GM18861 (cell line): ENCODE results near the gene MFAP4.

Experiments
- ATAC-seq: cut with Tn5 transposase; IDR thresholded peaks from one replicate; pipeline ENCODE4 v1.9.1; 2021; ENCODE audit not compliant: unreplicated experiment

The MFAP4 gene

DNA sequence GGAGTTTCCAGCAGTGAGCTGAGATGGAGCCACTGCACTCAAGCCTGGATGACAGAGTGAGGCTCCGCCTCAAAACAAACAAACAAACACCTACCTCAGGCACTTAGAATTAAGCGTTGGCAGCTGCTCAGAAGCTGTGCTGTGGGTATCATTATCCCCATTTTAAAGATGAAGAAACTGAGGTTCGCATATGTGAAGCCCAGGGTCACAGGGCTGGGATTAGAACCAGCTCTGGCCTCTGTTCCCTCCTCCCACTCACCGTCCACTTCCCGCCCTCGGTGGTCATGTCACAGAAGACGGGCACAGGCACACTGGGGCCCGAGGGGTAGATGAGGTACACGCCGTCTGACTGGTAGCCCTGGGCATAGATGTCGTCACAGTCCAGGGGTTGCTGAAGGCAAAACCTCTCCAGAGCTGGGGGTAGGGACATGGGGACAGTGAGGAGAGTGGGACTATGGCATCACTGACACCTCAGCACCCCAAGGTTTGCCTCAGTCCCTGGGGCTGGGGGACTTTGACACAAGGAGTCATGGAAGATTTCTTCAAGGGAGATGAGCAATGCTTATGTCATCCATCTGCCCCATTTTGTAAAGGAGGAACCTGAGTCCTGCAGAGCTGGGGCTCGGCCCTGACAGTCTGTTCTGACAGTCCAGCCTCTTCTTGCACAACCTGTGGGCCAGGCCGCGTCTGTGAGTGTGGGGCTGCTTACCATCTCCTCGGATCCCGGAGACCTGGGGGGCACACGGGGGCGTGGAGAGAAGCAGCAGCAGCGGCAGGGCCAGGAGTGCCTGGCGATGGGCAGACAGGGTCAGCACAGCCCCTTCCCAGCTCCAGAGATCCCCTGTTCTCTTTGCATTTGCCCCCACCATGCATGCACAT, 700 bp downstream of the MFAP4 start:
- ATAC-seq = no peak

DNA sequence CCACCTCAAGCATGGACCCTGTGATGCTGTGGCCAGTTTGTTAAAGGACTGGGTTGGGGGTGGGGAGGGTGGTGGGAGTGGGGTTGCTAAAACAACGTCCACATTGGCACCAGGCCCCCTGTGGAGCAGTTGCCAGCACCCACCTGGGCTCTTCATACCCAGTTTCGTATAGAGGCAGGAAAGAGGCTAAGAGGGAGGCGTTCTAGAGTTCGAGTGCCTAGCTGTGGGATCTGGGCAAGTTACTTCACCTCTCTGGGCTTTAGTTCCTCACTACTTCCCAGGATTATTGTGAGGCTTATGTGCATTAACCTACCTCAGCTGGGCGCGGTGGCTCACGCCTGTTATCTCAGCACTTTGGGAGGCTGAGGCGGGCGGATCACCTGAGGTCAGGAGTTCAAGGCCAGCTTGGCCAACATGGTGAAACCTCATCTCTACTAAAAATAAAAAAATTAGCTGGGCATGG, 1.4 kb downstream of the MFAP4 start:
- no peak for ATAC-seq

DNA sequence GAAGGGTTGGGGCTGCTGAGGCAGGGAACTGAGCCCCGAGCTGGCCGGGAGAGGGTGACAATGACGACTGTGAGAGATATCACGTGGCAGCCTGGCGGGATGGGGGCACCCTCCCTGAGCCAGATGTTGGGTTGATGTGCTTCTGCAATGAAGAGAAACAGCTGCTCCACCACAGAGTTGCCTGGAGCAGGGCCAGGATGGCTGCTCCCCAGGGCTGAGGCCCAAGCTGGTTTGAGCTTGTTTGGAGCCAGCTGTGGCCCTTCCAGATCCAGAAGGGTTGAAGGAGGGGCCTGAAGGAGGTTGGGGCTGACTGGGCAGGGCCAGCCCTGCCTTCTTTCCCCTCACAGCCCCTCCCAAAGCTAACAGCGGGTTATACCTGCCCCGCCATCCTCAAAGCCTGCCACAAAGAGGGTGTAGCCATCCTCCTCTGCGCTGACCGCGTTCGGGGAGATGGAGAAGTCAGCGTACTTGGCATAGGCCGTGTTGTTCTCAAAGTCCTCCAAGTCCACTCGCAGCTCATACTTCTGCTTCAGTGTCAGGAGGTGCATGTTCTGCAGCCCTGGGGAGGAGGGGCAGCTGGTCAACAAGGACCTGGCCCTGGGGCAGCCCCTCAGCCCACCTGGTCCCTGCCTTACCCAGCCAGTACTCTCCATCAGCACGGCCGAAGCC, 2.1 kb downstream of the MFAP4 start:
- no peak for ATAC-seq

DNA sequence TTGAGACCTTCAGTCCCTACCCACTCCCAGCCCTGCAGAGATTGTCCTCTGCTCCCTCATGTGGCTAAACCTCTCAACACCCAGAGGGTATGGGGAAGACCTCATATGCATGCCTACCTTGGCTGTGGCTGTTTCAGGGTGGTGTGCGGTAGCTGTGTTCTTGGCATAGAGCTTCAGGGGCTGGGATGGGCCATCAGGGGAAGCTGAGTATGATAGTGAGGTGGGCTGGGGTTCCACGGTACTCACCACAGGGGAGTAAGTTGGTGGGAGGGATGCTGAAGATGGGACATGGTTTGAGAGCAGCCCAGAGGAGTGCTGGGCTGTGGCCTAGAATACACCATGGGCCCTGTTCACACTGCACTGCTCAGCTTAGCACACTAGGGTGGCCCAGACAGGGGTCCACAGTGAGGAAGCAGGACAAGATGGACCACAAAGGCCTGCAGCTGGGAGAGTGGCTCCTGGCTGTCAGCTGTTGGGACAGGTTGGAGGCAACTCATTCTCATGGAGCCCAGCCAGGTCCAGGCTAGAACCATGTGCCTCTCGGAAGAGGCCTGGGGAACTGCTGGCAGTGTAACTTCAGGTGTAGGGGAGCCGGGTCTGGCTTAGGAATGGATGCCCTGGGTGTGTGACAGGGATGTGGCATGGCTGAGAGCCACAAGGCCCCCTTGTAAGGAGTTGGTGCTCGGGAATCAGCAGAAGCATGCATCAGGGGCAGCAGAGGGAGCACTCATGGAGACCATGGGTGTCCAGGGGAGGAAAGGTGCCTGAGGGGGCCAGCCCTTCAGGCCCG, 3.1 kb downstream of the MFAP4 start:
- no peak for ATAC-seq

DNA sequence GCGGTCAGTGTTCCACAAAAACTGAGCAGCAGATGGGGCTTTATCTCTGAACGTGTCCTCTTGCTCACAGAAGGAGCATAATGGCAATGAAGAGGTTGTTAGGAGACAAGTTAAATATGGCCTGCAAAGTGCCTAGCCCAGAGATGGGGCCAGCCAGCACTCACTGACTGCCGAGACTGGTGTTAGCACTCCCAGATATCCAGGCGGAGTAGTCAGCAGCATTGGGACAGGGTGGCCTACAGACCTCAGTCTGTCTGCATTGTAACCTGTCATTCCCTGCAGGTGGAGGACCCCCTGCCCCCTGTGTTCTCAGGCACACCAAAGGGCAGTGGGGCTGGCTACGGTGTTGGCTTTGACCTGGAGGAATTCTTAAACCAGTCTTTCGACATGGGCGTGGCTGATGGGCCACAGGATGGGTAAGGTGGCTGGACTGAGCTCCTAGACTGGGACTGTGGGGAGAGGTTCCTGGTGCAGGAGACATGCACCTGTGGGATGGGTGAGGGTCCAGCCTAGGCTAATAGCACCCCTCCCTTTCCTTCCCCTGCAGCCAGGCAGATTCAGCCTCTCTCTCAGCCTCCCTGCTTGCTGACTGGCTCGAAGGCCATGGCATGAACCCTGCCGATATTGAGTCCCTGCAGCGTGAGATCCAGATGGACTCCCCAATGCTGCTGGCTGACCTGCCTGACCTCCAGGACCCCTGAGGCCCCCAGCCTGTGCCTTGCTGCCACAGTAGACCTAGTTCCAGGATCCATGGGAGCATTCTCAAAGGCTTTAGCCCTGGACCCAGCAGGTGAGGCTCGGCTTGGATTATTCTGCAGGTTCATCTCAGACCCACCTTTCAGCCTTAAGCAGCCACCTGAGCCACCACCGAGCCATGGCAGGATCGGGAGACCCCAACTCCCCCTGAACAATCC, 4.2 kb downstream of the MFAP4 start:
- no peak for ATAC-seq

DNA sequence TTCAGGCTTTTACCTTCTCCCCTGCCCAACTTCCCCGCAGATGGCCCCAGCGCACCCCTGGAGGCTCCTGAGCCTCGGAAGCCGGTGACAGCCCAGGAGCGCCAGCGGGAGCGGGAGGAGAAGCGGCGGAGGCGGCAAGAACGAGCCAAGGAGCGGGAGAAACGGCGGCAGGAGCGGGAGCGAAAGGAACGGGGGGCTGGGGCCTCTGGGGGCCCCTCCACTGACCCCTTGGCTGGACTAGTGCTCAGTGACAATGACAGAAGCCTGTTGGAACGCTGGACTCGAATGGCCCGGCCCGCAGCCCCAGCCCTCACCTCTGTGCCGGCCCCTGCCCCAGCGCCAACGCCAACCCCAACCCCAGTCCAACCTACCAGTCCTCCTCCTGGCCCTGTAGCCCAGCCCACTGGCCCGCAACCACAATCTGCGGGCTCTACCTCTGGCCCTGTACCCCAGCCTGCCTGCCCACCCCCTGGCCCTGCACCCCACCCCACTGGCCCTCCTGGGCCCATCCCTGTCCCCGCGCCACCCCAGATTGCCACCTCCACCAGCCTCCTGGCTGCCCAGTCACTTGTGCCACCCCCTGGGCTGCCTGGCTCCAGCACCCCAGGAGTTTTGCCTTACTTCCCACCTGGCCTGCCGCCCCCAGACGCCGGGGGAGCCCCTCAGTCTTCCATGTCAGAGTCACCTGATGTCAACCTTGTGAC, 5.1 kb downstream of the MFAP4 start:
- no peak for ATAC-seq

DNA sequence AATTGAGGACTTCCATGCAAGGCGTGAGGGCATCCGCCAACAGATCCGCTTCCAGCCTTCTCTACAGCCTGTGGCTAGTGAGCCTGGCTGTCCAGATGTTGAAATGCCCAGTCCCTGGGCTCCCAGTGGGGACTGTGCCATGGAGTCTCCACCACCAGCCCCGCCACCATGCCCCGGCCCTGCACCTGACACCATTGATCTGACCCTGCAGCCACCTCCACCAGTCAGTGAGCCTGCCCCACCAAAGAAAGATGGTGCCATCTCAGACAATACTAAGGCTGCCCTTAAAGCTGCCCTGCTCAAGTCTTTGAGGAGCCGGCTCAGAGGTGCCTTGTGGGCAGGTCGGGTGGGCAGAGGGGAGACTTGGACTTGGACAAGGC, 5.6 kb downstream of the MFAP4 start:
- ATAC-seq = no peak

DNA sequence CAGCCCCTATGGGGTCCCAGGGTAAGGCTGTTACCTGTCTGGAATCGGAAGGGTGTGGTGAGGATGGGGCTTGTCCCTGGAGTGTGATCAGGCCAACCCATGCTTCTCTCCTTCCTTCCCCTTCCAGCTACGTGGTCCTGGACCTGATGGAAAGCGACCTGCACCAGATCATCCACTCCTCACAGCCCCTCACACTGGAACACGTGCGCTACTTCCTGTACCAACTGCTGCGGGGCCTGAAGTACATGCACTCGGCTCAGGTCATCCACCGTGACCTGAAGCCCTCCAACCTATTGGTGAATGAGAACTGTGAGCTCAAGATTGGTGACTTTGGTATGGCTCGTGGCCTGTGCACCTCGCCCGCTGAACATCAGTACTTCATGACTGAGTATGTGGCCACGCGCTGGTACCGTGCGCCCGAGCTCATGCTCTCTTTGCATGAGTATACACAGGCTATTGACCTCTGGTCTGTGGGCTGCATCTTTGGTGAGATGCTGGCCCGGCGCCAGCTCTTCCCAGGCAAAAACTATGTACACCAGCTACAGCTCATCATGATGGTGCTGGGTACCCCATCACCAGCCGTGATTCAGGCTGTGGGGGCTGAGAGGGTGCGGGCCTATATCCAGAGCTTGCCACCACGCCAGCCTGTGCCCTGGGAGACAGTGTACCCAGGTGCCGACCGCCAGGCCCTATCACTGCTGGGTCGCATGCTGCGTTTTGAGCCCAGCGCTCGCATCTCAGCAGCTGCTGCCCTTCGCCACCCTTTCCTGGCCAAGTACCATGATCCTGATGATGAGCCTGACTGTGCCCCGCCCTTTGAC, 6.3 kb downstream of the MFAP4 start:
- ATAC-seq = no peak

DNA sequence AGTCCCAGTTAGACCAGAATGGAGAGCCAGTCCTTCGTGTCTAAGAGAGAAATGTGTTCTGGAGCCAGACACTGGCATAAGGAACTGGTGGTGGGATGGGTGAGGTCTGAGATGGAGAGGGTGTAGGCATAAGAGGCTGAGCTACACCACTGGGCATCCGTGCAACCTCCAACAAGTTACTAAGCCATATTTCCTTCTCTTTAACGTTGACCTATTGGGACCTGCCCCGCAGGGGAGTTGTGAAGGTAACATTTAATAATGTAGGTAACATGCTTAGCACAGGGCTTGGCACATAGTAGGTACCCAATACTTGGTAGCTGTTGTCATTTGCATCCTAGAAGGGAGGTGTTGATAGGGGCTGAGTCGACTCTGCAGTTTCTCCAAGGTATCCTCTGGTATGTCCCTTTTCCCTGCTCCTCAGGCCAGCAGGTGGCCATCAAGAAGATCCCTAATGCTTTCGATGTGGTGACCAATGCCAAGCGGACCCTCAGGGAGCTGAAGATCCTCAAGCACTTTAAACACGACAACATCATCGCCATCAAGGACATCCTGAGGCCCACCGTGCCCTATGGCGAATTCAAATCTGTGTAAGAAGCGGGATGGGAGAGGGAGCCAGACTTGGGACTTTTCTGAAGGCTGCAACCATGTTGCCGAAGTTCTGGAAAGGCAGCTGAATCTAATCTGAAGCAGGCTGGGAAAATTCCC, 7.5 kb downstream of the MFAP4 start:
- no peak for ATAC-seq

DNA sequence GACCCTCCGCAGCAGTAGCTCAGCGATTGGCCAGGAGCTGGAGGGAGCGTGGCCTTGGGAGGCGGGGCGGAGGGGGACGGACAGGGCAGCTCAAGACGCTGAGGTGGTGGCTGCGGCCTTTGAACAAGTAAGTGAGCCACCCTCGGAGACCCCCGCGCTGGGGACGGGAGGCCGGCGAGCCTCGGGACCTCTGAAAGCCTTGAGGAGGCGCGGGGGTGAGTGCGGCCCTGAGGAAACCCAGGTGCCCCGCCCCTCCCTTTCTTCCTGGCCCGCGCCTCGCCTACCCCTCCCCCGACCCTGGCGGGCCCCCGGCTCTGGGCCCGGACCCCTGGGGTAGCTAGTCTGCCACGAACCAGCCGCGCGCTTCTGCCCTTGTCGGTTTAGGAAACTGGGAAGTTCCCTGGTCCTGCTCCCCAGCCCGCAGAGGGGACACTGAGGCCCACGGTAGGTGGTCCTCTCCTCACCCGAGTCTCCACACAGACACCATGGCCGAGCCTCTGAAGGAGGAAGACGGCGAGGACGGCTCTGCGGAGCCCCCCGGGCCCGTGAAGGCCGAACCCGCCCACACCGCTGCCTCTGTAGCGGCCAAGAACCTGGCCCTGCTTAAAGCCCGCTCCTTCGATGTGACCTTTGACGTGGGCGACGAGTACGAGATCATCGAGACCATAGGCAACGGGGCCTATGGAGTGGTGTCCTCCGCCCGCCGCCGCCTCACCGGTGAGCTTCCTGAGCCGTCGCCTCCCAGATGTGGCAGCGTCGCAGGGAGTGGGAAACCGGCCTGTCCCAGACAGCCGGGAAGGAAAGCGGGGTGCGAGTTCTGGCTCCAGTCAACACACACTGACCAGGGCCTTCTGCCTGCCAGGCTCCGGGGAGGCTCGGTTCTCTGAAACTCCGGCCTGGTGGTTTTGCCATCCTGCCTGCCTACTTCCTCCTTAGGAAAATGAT, 8.3 kb downstream of the MFAP4 start, which contains the start of gene MAPK7:
TSS of gene MAPK7 (plus strand) at position 83 of the 945 bp plus-strand sequence. CDS start at position 486, 403 bp downstream.
- no peak for ATAC-seq

DNA sequence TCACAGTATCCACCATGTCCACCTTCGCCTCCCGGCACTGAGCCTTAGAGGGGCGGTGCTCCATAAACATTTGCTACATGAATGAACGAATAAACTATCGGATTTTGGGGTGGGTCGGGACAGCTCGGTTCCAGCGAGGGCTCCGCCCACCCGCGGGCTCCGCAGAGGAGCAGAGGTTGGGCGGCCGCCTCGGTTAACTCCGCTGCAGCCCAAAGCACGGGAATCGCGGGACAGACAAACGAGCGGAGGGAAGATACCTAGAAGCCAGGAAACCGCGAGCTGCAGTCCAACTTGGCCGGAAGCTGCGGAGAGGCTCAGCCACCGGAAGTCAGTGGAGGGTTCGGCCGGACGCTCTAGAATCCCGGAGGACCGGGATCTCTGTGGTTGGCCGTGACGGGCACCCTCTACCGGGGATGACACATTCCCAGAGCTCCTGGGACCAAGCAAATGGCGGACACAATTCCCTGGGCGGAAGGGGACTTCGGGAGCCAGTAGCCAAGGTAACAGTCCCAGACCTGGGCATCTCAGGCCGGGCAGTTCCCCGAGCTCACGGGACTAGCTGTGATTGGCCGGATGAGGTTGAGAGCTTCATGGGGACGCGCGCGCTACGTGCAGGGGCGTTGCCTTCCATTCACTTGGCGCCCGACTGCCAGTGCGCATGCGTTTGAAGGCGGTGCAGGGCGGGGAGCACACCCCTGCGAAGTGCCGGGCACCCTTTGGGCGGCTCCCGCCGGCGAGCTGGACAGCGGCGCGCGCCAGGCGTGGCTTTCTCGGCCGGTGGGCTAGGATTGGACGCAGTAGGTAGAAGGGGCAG, 9.2 kb downstream of the MFAP4 start:
- peak; percentile 90 for ATAC-seq

DNA sequence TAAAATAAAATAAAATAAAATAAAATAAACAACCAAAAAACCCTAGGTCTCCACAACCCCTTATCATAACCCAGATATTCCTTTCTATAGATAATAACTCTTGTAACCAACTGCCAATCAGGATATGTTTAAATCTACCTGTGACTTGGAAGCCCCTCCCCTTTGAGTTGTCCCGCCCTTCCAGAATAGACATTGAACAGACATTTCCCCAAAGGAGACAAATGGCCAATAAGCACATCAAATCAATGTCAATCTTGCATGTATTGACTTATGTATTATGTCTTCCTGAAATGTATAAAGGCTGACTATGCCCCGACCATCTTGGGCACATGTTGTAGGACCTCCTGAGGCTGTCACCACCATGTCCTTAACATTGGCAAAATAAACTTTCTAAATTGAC, 10.2 kb downstream of the MFAP4 start:
- ATAC-seq = no peak

DNA sequence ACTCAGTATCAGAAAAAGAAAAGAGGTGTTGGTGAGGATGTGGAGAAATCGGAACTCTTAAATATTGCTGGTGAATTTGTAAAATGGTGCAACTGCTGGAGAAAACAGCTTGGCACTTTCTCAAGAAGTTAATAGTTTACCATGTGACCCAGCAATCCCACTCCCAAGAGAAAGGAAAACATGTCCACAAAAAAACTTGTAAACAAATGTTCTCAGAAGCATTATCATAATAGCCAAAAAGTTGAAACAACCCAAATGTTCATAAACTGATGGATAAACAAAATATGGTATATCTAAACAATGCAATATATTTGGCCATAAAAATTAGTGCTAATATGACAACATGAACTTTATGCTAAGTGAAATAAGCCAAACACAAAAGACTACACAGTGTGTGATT, 11.3 kb downstream of the MFAP4 start:
- no peak for ATAC-seq

DNA sequence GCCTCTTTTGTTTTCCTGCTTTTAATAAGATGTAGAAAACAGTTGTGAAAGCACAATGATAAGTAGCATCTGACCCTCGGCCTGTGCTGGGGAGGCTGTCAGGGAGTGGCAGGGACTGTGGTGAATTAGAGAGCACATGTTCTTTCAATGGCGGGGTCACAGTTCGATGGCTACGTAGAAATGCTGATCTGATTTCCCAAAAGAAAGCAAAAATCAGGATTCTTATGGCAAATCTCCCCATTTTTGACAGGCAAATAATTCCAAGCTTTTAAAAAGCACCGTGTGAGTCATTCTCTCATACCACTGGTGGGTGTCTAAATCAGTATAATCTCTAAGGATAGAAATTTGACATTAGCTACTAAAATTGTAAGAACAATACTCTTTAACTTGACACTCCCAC, 12.9 kb downstream of the MFAP4 start:
- no peak for ATAC-seq

DNA sequence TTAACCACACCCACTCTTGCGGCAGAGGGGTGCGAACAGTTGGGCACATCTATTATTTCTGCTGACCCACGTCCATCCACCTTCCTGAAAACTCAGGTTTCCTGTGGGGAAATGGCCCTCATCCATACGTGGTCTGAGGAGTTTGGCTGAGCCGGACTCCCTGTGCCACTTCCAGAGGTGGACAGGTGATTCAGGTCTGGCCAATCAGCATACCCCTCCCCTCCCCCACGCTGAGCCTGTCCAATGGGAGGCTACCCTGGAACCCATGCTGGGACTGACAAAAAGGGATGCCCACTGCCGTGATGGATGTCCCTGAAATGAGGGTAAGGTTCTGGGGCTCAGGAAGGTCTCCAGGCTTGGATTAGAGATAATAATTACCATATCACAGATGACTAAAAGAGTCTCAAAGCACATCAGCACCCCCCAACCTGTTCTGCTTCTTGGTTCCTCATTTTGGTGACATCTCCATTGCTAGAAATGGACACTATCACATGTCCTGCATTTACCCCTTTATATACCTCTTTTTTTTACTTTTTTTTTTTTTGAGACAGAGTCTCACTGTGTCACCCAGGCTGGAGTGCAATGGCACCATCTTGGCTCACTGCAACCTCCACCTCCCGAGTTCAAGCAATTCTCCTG, 14.0 kb downstream of the MFAP4 start:
- ATAC-seq = no peak

DNA sequence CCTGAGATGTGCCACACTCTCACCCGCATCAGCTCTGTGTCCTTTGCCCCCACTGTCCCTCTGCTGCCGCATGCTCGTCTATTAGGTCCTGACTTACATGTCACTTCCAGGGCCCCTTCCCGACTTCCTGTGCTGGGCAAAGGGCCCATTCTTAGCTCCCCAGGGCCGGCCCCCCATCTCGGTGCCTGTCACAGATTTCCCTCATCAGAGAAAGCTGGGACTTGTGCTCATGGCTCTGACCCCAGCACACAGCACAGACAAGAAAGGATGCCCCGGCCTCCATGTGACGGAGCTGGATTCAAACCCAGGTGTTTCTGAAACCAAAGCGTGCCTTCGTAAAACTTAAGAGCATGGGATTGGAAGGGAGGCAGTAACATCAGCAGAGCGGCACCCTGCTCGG, 14.6 kb downstream of the MFAP4 start:
- ATAC-seq = no peak
